SU-DHL-6 (cell line): Measurements from ENCODE around the gene RAX2.

Experiments used
- EZH2phosphoT487 ChIP-seq: fragments of 200-600 bp; sonication (generic), shearing (Covaris generic); conservative IDR thresholded peaks from 2 replicates; pipeline ENCODE4 v1.6.1; 2018; ENCODE audit warnings: mild to moderate bottlenecking, antibody characterized with exemption, low read length, moderate library complexity, mixed read lengths
- TF ChIP-seq, protein P1 (sequence below): fragments of 200-600 bp; sonication (generic); IDR thresholded peaks from one replicate; pipeline ENCODE4 v1.5.1; 2017; ENCODE audit warnings: antibody characterized with exemption, mild to moderate bottlenecking, low read length, moderate library complexity; ENCODE audit not compliant: insufficient read depth, poor library complexity, severe bottlenecking

DNA sequence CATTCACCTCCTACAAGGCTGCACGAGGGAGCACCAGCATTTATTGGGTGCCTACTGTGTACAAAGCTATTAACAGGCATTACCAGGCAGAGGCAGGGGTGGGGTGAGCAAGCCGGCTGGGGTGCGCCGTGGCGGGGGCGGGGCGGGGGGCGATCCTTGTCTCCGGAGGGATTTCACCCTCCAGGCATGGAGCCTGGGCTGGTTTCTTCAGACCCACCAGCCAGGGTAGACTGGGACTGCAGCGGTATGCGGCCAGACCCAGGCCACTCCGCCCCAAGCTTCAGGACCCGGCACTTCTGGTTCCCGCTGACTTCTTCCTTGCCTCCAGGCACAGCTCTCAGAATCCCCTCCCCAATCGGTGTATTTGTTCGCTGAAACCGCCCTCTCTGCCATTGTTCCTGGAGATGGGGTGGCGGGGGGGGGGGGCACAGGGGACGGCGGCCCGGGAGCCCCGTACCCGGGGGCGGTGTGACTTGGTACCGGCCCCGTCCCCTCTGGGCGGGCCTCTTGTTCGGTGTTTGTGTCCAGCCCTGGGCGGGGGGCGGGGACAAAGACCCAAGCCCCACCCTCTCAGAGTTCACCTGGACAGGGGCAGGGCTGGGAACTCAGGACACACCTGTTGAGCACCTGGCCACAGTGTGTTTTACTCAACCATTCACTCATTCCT is 49.5 kb downstream of the RAX2 start:
- TF ChIP-seq, protein P1, sequence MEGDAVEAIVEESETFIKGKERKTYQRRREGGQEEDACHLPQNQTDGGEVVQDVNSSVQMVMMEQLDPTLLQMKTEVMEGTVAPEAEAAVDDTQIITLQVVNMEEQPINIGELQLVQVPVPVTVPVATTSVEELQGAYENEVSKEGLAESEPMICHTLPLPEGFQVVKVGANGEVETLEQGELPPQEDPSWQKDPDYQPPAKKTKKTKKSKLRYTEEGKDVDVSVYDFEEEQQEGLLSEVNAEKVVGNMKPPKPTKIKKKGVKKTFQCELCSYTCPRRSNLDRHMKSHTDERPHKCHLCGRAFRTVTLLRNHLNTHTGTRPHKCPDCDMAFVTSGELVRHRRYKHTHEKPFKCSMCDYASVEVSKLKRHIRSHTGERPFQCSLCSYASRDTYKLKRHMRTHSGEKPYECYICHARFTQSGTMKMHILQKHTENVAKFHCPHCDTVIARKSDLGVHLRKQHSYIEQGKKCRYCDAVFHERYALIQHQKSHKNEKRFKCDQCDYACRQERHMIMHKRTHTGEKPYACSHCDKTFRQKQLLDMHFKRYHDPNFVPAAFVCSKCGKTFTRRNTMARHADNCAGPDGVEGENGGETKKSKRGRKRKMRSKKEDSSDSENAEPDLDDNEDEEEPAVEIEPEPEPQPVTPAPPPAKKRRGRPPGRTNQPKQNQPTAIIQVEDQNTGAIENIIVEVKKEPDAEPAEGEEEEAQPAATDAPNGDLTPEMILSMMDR, result no peak
- no peak for TF ChIP-seq EZH2phosphoT487
